Thyroid gland (tissue), 4 donors: Measurements from ENCODE around the gene POU3F2. TPM values are rescaled to one million over a fixed set of nuclear protein-coding genes. Genes with fewer than 3 reads are reported as not detected.

ENCODE experiments used
- DNase-seq, 2 donors: peaks; one replicate each; pipeline ENCODE4 v3.0.0-alpha.2; 2019
- H3K27ac ChIP-seq, 3 donors: fragments of 200-600 bp; sonication (generic); 1 replicate in 2 of 3; 2 replicates in 1 of 3; pipeline ENCODE4 v1.5.1; 2016 to 2019; ENCODE audit warnings: mild to moderate bottlenecking in 1 of 3, moderate library complexity in 1 of 3
- H3K27me3 ChIP-seq: fragments of 200-600 bp; sonication (generic); one replicate; pipeline ENCODE4 v1.5.1; 2019
- H3K36me3 ChIP-seq, 2 donors: fragments of 200-600 bp; sonication (generic); one replicate each; pipeline ENCODE4 v1.5.1; 2016 to 2019
- H3K4me1 ChIP-seq, 2 donors: fragments of 200-600 bp; sonication (generic); one replicate each; pipeline ENCODE4 v1.5.1; 2017 to 2019
- H3K4me3 ChIP-seq, 3 donors: fragments of 200-600 bp; sonication (generic); replicated peaks in 1 of 3; 1 replicate in 2 of 3; 2 replicates in 1 of 3; pipeline ENCODE4 v1.5.1; 2016; ENCODE audit warnings: mild to moderate bottlenecking in 1 of 3
- H3K9me3 ChIP-seq: fragments of 200-600 bp; sonication (generic); one replicate; pipeline ENCODE4 v1.5.1; 2017
- POLR2A ChIP-seq, 2 donors: fragments of 450-650 bp; IDR thresholded peaks; one replicate each; pipeline ENCODE4 v1.6.1; 2017; ENCODE audit warnings: antibody characterized with exemption in 2 of 2, mild to moderate bottlenecking in 2 of 2, moderate library complexity in 1 of 2
- WGBS, 2 donors: methylation state at CpG; one replicate each; pipeline ENCODE4 v1.1.5; 2017; 5-methylcytosine and 5-hydroxymethylcytosine counted together
- intact Hi-C: fragments of 100-400 bp; cut with DNase I; formaldehyde crosslinking; loops from one replicate; pipeline ENCODE4 v1.15.1; 2023
- total RNA-seq, 4 donors: library from RNA; depleted of rRNA; stranded (reverse); fragments of >200 nt; gene quantifications; one replicate each; pipeline ENCODE4 v1.2.3, GENCODE V29; 2016
- TF ChIP-seq, protein P1 (sequence below), 6 experiments: fragments of 200-600 bp in 3 of 6; fragments of 450-650 bp in 3 of 6; sonication (generic) in 3 of 6; IDR thresholded peaks; one replicate each; pipeline ENCODE4 v1.5.1; 2016 to 2019; ENCODE audit warnings: antibody characterized with exemption in 6 of 6, mild to moderate bottlenecking in 2 of 6, inconsistent platforms in 1 of 6, moderate library complexity in 1 of 6

The POU3F2 gene
- total RNA-seq, 4 donors from 2014 or later: not detected

DNA sequence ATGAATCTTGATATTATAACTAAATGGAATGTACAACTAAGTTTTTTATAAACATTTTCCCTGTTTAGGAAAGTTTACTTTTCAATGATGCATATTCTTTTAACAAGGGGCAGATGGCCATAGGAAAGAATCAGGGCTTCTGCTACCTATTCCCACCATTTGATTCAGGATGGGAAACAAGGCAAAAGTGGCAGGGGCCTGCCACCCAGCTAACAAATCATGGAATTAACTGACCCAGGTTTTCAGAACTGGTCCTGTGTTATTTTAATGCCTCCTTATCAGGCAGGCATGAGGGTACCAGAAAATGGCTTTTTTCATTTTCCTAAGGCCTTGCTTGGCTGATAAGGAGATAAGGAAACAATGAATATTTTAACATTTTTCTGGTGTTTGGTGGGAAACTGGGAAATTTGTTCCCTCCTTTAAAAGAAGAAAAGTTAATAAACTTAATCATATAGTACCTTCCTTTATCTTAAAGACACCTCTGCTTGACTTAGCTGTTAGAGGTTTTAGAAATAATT lies 6.7 kb downstream of the POU3F2 start:
- Histone ChIP-seq H3K9me3 (no peaks in the 10 kb centered on the region), H3K27ac (no peak overlapping the region), H3K36me3 (no peaks in the 10 kb centered on the region), H3K27me3 (peaks cover 77% of the 10 kb centered on the region), H3K4me3 (no peak overlapping the region), H3K4me1 (peaks cover 11 to 22% of the 10 kb centered on the region in 2 donors)
- TF ChIP-seq, protein P1, sequence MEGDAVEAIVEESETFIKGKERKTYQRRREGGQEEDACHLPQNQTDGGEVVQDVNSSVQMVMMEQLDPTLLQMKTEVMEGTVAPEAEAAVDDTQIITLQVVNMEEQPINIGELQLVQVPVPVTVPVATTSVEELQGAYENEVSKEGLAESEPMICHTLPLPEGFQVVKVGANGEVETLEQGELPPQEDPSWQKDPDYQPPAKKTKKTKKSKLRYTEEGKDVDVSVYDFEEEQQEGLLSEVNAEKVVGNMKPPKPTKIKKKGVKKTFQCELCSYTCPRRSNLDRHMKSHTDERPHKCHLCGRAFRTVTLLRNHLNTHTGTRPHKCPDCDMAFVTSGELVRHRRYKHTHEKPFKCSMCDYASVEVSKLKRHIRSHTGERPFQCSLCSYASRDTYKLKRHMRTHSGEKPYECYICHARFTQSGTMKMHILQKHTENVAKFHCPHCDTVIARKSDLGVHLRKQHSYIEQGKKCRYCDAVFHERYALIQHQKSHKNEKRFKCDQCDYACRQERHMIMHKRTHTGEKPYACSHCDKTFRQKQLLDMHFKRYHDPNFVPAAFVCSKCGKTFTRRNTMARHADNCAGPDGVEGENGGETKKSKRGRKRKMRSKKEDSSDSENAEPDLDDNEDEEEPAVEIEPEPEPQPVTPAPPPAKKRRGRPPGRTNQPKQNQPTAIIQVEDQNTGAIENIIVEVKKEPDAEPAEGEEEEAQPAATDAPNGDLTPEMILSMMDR (IDR thresholded peaks at IDR 0.05): no peak
- TF ChIP-seq POLR2A (IDR thresholded peaks at IDR 0.05): no peak
- intact Hi-C loops: no loop called here
- DNase-seq: no peak

- Histone ChIP-seq H3K4me3 (no peak overlapping the region), H3K27ac (no peak overlapping the region), H3K9me3 (no peaks in the 10 kb centered on the region), H3K36me3 (no peaks in the 10 kb centered on the region), H3K4me1 (peaks cover 10 to 20% of the 10 kb centered on the region in 2 donors), H3K27me3 (peaks cover 69% of the 10 kb centered on the region)
- no peak for DNase-seq
- WGBS, 2 donors: 23 to 25% methylated on average over 9 of the region's 9 CpGs
- intact Hi-C loops: no loop called here
- TF ChIP-seq, protein P1 (IDR thresholded peaks at IDR 0.05): no peak
- TF ChIP-seq POLR2A (IDR thresholded peaks at IDR 0.05): no peak
These were observed 7.4 kb downstream of the POU3F2 start for GRCh38 chr6:98841621-98842341.

GRCh38 chr6:98842342-98843180 lies 8.2 kb downstream of the POU3F2 start:
- TF ChIP-seq, protein P1 (IDR thresholded peaks at IDR 0.05): no peak
- no peak for TF ChIP-seq POLR2A (IDR thresholded peaks at IDR 0.05)
- intact Hi-C loops: no loop called here
- Histone ChIP-seq H3K27me3 (peaks cover 66% of the 10 kb centered on the region), H3K4me1 (peaks cover 12 to 20% of the 10 kb centered on the region in 2 donors), H3K27ac (no peak overlapping the region), H3K36me3 (no peaks in the 10 kb centered on the region), H3K4me3 (no peak overlapping the region), H3K9me3 (no peaks in the 10 kb centered on the region)
- WGBS, 2 donors: 7 to 13% methylated on average over 30 to 34 of the region's 44 CpGs
- no peak for DNase-seq

GRCh38 chr6:98843271-98844243 lies 9.2 kb downstream of the POU3F2 start:
- intact Hi-C loops: no loop called here
- Histone ChIP-seq H3K36me3 (no peaks in the 10 kb centered on the region), H3K4me1 (peaks cover 20 to 29% of the 10 kb centered on the region in 2 donors), H3K4me3 (no peak overlapping the region), H3K27ac (no peak overlapping the region), H3K9me3 (no peaks in the 10 kb centered on the region), H3K27me3 (peaks cover 65% of the 10 kb centered on the region)
- WGBS, 2 donors: 9% methylated on average over 16 to 29 of the region's 53 CpGs
- no peak for DNase-seq
- TF ChIP-seq, protein P1 (IDR thresholded peaks at IDR 0.05): no peak
- TF ChIP-seq POLR2A (IDR thresholded peaks at IDR 0.05): no peak
